ENCODE results near the gene LRIG1. TPM values are rescaled to one million over a fixed set of nuclear protein-coding genes. Genes with fewer than 3 reads are reported as not detected.

LRIG1 gene
- total RNA-seq, 1 donor from 2014 or later: 111 TPM

GRCh38 chr3:66415867-66416428, 84.9 kb downstream of the LRIG1 start:
- Mint-ChIP-seq H3K4me3 (ENCODE audit: unreplicated experiment) (no peak overlapping the region), H3K36me3 (ENCODE audit: low read depth) (peaks cover 43% of the 10 kb centered on the region), H3K27ac (ENCODE audit: unreplicated experiment) (no peak overlapping the region), H3K9me3 (ENCODE audit: low read depth) (no peaks in the 10 kb centered on the region), H3K27me3 (ENCODE audit: low read depth) (no peaks in the 10 kb centered on the region), H3K4me1 (ENCODE audit: low read depth) (peaks cover 45% of the 10 kb centered on the region)
- no peak for TF ChIP-seq CTCF (IDR thresholded peaks at IDR 0.05)
- no peak for DNase-seq (ENCODE audit: low spot score)

- Mint-ChIP-seq H3K36me3 (ENCODE audit: low read depth) (peaks cover 39% of the 10 kb centered on the region), H3K4me1 (ENCODE audit: low read depth) (peaks cover 45% of the 10 kb centered on the region), H3K4me3 (ENCODE audit: unreplicated experiment) (no peak overlapping the region), H3K27ac (ENCODE audit: unreplicated experiment) (no peak overlapping the region), H3K9me3 (ENCODE audit: low read depth) (no peaks in the 10 kb centered on the region), H3K27me3 (ENCODE audit: low read depth) (no peaks in the 10 kb centered on the region)
- TF ChIP-seq CTCF (IDR thresholded peaks at IDR 0.05): no peak
- DNase-seq (ENCODE audit: low spot score): no peak
Observed at GRCh38 chr3:66414846-66415245, 86.0 kb downstream of the LRIG1 start.

GRCh38 chr3:66413151-66413751, 87.6 kb downstream of the LRIG1 start:
- Mint-ChIP-seq H3K9me3 (ENCODE audit: low read depth) (no peaks in the 10 kb centered on the region), H3K27me3 (ENCODE audit: low read depth) (no peaks in the 10 kb centered on the region), H3K27ac (ENCODE audit: unreplicated experiment) (peak overlapping the region; percentile 58), H3K4me1 (ENCODE audit: low read depth) (peaks cover 44% of the 10 kb centered on the region), H3K4me3 (ENCODE audit: unreplicated experiment) (no peak overlapping the region), H3K36me3 (ENCODE audit: low read depth) (peaks cover 43% of the 10 kb centered on the region)
- no peak for TF ChIP-seq CTCF (IDR thresholded peaks at IDR 0.05)
- DNase-seq (ENCODE audit: low spot score): no peak

GRCh38 chr3:66411961-66412887, 88.6 kb downstream of the LRIG1 start:
- no peaks in the 10 kb centered on the region for H3K9me3 Mint-ChIP-seq (ENCODE audit: low read depth)
- H3K27ac Mint-ChIP-seq (ENCODE audit: unreplicated experiment): no peak overlapping the region
- no peaks in the 10 kb centered on the region for H3K27me3 Mint-ChIP-seq (ENCODE audit: low read depth)
- H3K4me3 Mint-ChIP-seq (ENCODE audit: unreplicated experiment): no peak overlapping the region
- H3K36me3 Mint-ChIP-seq (ENCODE audit: low read depth): peaks cover 45% of the 10 kb centered on the region
- DNase-seq (ENCODE audit: low spot score): no peak
- no peak for TF ChIP-seq CTCF (IDR thresholded peaks at IDR 0.05)
- peaks cover 40% of the 10 kb centered on the region for H3K4me1 Mint-ChIP-seq (ENCODE audit: low read depth)

- Mint-ChIP-seq H3K27me3 (ENCODE audit: low read depth) (no peaks in the 10 kb centered on the region), H3K27ac (ENCODE audit: unreplicated experiment) (peak overlapping the region; percentile 71), H3K9me3 (ENCODE audit: low read depth) (no peaks in the 10 kb centered on the region), H3K4me1 (ENCODE audit: low read depth) (peaks cover 37% of the 10 kb centered on the region), H3K36me3 (ENCODE audit: low read depth) (peaks cover 47% of the 10 kb centered on the region), H3K4me3 (ENCODE audit: unreplicated experiment) (no peak overlapping the region)
- no peak for DNase-seq (ENCODE audit: low spot score)
- TF ChIP-seq CTCF (IDR thresholded peaks at IDR 0.05): no peak
Observed at GRCh38 chr3:66411474-66411873, 89.3 kb downstream of the LRIG1 start.
